K562 (cell line): ENCODE measurements around the gene SOAT1. TPM values are rescaled to one million over a fixed set of nuclear protein-coding genes. Genes with fewer than 3 reads are reported as not detected.
A peak's percentile ranks its signal among the peaks of the same experiment; 100 is the strongest.

Experiments used
- BACH1 ChIP-seq: fragments of 200-800 bp; sonication (Bioruptor generic); IDR thresholded peaks from 2 replicates; pipeline ENCODE4 v1.6.1; 2016; ENCODE audit warnings: missing genetic modification characterization, missing compliant biosample characterization
- CBX3 ChIP-seq, 2 experiments: IDR thresholded peaks; 1 replicate in 1 of 2; 2 replicates in 1 of 2; pipeline ENCODE4 v1.6.1; 2012; ENCODE audit warnings: inconsistent platforms in 2 of 2, low read length in 2 of 2, borderline replicate concordance in 1 of 2, control low read depth in 1 of 2
- ERF ChIP-seq: fragments of 450-650 bp; formaldehyde crosslinking; IDR thresholded peaks from 2 replicates; pipeline ENCODE4 v1.4.0; 2020; ENCODE audit warnings: mild to moderate bottlenecking, mixed read lengths
- ETS1 ChIP-seq: conservative IDR thresholded peaks from 2 replicates; pipeline ENCODE4 v1.6.1; 2011; ENCODE audit warnings: low read depth, mild to moderate bottlenecking, low read length; ENCODE audit not compliant: control insufficient read depth
- FOXJ2 ChIP-seq: fragments of 200-800 bp; sonication (Bioruptor generic); IDR thresholded peaks from 2 replicates; pipeline ENCODE4 v1.6.1; 2016; ENCODE audit warnings: missing genetic modification characterization, missing compliant biosample characterization
- FOXO4 ChIP-seq: fragments of 450-650 bp; formaldehyde crosslinking; IDR thresholded peaks from 2 replicates; pipeline ENCODE4 v1.4.0; 2020; ENCODE audit warnings: mild to moderate bottlenecking, moderate library complexity
- HDAC6 ChIP-seq: IDR thresholded peaks from 2 replicates; pipeline ENCODE4 v1.6.1; 2012; ENCODE audit warnings: low read depth, mild to moderate bottlenecking, control low read depth, inconsistent platforms, low read length, moderate library complexity
- KLF16 ChIP-seq: IDR thresholded peaks from 2 replicates; pipeline ENCODE4 v1.6.1; 2016; ENCODE audit warnings: antibody characterized with exemption
- POLR3G ChIP-seq: IDR thresholded peaks from 2 replicates; pipeline ENCODE4 v1.6.1; 2011; ENCODE audit not compliant: insufficient read length, insufficient replicate concordance; ENCODE audit errors: extremely low read depth
- PYGO2 ChIP-seq: fragments of 450-650 bp; IDR thresholded peaks from 2 replicates; pipeline ENCODE4 v1.6.1; 2016; ENCODE audit warnings: mild to moderate bottlenecking, missing genetic modification characterization, moderate library complexity, missing compliant biosample characterization
- RCOR1 ChIP-seq, 2 experiments: IDR thresholded peaks; 2 replicates each; pipeline ENCODE4 v1.6.1; 2012; ENCODE audit warnings: low read depth in 2 of 2, low read length in 2 of 2, borderline replicate concordance in 1 of 2, improper control_type of control experiment in 1 of 2
- TOE1 ChIP-seq, 2 experiments: fragments of 450-650 bp in 1 of 2; sonication (generic) in 1 of 2; formaldehyde crosslinking in 1 of 2; IDR thresholded peaks; 2 replicates each; pipeline versions ENCODE4 v1.7.1 to v1.8.0; 2016 to 2022; ENCODE audit warnings: borderline replicate concordance in 2 of 2, mild to moderate bottlenecking in 2 of 2, antibody characterized with exemption in 1 of 2, inconsistent platforms in 1 of 2, low read depth in 1 of 2, missing genetic modification reagents in 1 of 2, moderate library complexity in 1 of 2
- XRCC5 ChIP-seq: fragments of 200-400 bp; formaldehyde crosslinking; IDR thresholded peaks from 2 replicates; pipeline ENCODE4 v1.6.1; 2017; ENCODE audit warnings: low read depth, mild to moderate bottlenecking, low read length
- ZFP30 ChIP-seq: fragments of 250-450 bp; sonication (Bioruptor Pico); IDR thresholded peaks from 2 replicates; pipeline ENCODE4 v1.8.0; 2022; ENCODE audit warnings: moderate library complexity, mild to moderate bottlenecking, inconsistent platforms, borderline replicate concordance
- ZNF551 ChIP-seq: fragments of 250-450 bp; sonication (Bioruptor Pico); IDR thresholded peaks from 2 replicates; pipeline ENCODE4 v1.5.0; 2021; ENCODE audit warnings: mild to moderate bottlenecking, moderate library complexity
- polyA plus RNA-seq, 8 experiments: library from polyadenylated mRNA; depleted of rRNA in 4 of 8; stranded (reverse) in 5 of 8; unstranded in 3 of 8; fragments of >200 nt; fragmentation: Nextera tagmentation in 2 of 8; fragmentation: Illumina TruSeq in 1 of 8; extraction: Ambion mirVana in 2 of 8; extraction: Trizol in 1 of 8; gene quantifications; 2 replicates each; pipeline versions ENCODE4 v1.2.1 to v1.2.3, GENCODE V29; 2011 to 2014; ENCODE audit warnings: inconsistent platforms in 1 of 8, missing spikeins in 1 of 8
- total RNA-seq, 7 experiments: library from RNA; depleted of rRNA in 6 of 7; stranded (reverse); fragments of >200 nt in 6 of 7; fragmentation: Illumina TruSeq in 2 of 7; extraction: Trizol in 2 of 7; gene quantifications; 2 replicates each; pipeline versions ENCODE4 v1.2.1 to v1.2.3, GENCODE V29; 2011 to 2021; ENCODE audit warnings: low replicate concordance in 1 of 7
- TF ChIP-seq, protein P1 (sequence below), 2 experiments: fragments of 250-450 bp in 1 of 2; fragments of 450-650 bp in 1 of 2; sonication (Bioruptor Pico) in 1 of 2; IDR thresholded peaks; 2 replicates each; pipeline versions ENCODE4 v1.6.1 to v1.8.0; 2016 to 2021; ENCODE audit warnings: mild to moderate bottlenecking in 2 of 2, moderate library complexity in 2 of 2, missing compliant biosample characterization in 1 of 2, missing genetic modification characterization in 1 of 2
- TF ChIP-seq, protein P2 (sequence below): IDR thresholded peaks from 2 replicates; pipeline ENCODE4 v1.6.1; 2012; ENCODE audit warnings: low read depth, low read length, improper control_type of control experiment, borderline replicate concordance
- TF ChIP-seq, protein P3 (sequence below): fragments of 250-450 bp; sonication (Bioruptor Pico); IDR thresholded peaks from 2 replicates; pipeline ENCODE4 v1.4.0; 2020

The SOAT1 gene
- total and polyA plus RNA-seq, 9 of the 15 experiments (the other 6 are each of a cell fraction or from before 2014, with no cell fraction given) = 5.5 to 29.1 (median 17.3) TPM

DNA sequence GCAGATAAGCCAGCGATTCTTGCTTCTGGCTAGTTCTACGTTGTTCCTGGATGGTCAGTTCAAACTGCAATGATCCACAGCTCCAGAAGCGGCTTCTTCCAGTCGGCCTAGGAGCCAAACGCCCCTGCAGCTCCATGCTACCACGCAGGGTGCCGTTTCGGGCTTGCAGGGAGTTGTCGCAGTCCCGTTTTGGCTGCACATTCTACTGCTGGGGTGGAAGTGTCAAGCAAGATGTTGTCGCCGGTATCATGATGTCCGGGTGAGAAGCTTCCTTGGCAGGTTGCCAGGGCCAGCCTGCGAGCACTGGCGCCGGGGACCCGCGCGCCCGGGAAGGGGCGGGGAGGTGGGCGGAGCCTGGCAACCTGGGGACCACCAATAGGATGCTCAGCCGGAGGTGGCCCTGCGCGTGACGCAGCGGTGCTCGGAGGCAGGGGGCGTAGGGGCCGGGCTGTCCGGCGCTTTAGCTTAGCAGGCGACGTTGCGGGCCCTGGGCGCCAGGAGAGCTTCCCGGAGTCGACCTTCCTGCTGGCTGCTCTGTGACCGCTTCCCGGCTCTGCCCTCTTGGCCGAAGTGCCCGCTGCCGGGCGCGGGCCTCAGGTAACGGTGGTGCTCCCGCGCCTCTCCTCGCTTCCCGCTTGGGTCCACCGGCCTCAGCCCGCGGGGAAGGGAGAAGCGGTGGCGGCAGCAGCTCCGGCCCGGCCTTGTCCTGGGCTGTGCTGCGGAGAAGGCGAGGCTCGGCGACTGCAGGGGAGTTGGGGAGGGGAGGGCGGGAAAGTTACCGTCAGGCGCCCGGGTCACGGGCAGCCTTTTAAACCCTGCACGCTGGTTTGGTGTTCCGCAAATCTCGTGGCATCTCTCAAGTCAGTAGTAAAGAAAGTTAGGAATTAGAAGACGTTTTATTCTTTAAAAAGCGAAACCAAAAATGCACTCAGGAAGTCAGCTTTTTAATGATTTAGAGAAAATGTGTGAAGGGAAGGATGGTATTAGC is at the start of gene SOAT1 (continued):
- TF ChIP-seq ZFP30 (CRISPR knock-in tag) (no peak), KLF16 (no peak), BACH1 (tag) (no peak), FOXJ2 (no peak), PYGO2 (tag) (no peak), ZNF551 (CRISPR knock-in tag) (no peak), HDAC6 (no peak), TOE1 (IDR thresholded peaks at IDR 0.05; ENCODE audit: borderline replicate concordance) (peak; percentile 16; the same call in 1 of the 2 replicates), TOE1 (CRISPR knock-in tag; IDR thresholded peaks at IDR 0.05; ENCODE audit: borderline replicate concordance, low read depth) (no peak), RCOR1 (IDR thresholded peaks at IDR 0.05; ENCODE audit: borderline replicate concordance in 1 of 2, low read depth in 2 of 2, low read length in 2 of 2) (peak in 1 of 2 experiments; percentile 75; a peak in 2 of 4 replicates), XRCC5 (0 out of 2 replicates have a peak, but pooled peaks have one; percentile 9), ETS1 (peak; percentile 59), POLR3G (no peak), CBX3 (IDR thresholded peaks at IDR 0.05; ENCODE audit: borderline replicate concordance in 1 of 2, low read length in 2 of 2) (peak in 1 of 2 experiments; percentile 71; a peak in 1 of 3 replicates), ERF (CRISPR knock-in tag) (no peak), FOXO4 (CRISPR knock-in tag) (no peak)
- TF ChIP-seq, protein P1, sequence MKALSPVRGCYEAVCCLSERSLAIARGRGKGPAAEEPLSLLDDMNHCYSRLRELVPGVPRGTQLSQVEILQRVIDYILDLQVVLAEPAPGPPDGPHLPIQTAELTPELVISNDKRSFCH (CRISPR knock-in tag; IDR thresholded peaks at IDR 0.05) = no peak
- TF ChIP-seq, protein P1 (tag; IDR thresholded peaks at IDR 0.05) = 0 out of 2 replicates have a peak, but pooled peaks have one; percentile 63
- TF ChIP-seq, protein P2, sequence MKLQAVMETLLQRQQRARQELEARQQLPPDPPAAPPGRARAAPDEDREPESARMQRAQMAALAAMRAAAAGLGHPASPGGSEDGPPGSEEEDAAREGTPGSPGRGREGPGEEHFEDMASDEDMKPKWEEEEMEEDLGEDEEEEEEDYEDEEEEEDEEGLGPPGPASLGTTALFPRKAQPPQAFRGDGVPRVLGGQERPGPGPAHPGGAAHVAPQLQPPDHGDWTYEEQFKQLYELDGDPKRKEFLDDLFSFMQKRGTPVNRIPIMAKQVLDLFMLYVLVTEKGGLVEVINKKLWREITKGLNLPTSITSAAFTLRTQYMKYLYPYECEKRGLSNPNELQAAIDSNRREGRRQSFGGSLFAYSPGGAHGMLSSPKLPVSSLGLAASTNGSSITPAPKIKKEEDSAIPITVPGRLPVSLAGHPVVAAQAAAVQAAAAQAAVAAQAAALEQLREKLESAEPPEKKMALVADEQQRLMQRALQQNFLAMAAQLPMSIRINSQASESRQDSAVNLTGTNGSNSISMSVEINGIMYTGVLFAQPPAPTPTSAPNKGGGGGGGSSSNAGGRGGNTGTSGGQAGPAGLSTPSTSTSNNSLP = no peak
- TF ChIP-seq, protein P3, sequence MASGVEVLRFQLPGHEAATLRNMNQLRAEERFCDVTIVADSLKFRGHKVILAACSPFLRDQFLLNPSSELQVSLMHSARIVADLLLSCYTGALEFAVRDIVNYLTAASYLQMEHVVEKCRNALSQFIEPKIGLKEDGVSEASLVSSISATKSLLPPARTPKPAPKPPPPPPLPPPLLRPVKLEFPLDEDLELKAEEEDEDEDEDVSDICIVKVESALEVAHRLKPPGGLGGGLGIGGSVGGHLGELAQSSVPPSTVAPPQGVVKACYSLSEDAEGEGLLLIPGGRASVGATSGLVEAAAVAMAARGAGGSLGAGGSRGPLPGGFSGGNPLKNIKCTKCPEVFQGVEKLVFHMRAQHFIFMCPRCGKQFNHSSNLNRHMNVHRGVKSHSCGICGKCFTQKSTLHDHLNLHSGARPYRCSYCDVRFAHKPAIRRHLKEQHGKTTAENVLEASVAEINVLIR = peak; percentile 60
